AG10803 (cell line): ENCODE measurements around the gene URGCP.
"Not testable (repeated sequence)": the region's sequence is repeated elsewhere in the genome, so short reads cannot be mapped to it uniquely, and the experiment has no call there.

Source experiments
- DNase-seq: peaks from one replicate; pipeline ENCODE4 v3.0.0; 2010; ENCODE audit warnings: low read depth
- H3K4me3 ChIP-seq: 2 replicates; pipeline ENCODE4 v1.5.1; 2011; ENCODE audit warnings: mild to moderate bottlenecking, low read length, control low read depth
- TF ChIP-seq, protein P1 (sequence below): conservative IDR thresholded peaks from 2 replicates; pipeline ENCODE4 v1.5.1; 2011; ENCODE audit warnings: mild to moderate bottlenecking, low read length, control low read depth, inconsistent platforms

Gene URGCP

DNA sequence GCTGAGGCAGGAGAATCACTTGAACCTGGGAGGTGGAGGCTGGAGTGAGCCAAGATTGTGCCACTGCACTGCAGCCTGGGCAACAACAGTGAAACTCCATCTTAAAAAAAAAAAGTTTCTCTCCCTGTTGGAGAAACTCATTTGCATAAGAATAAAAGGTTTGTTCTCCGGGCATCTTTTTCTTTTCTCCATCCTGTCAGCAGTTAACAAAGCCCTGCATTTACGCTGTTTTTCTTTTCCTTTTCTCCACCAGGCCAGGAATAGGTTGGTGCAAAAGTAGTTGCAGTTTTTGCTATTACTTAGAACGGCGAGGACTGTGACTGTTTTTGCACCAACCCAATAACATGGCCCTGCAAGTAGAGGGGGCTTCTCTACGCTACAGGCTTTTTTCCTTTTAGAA lies 9.5 kb upstream of the URGCP start:
- TF ChIP-seq, protein P1, sequence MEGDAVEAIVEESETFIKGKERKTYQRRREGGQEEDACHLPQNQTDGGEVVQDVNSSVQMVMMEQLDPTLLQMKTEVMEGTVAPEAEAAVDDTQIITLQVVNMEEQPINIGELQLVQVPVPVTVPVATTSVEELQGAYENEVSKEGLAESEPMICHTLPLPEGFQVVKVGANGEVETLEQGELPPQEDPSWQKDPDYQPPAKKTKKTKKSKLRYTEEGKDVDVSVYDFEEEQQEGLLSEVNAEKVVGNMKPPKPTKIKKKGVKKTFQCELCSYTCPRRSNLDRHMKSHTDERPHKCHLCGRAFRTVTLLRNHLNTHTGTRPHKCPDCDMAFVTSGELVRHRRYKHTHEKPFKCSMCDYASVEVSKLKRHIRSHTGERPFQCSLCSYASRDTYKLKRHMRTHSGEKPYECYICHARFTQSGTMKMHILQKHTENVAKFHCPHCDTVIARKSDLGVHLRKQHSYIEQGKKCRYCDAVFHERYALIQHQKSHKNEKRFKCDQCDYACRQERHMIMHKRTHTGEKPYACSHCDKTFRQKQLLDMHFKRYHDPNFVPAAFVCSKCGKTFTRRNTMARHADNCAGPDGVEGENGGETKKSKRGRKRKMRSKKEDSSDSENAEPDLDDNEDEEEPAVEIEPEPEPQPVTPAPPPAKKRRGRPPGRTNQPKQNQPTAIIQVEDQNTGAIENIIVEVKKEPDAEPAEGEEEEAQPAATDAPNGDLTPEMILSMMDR = no peak
- no peak for DNase-seq
- no peak overlapping the region for H3K4me3 ChIP-seq

- no peak overlapping the region for H3K4me3 ChIP-seq
- TF ChIP-seq, protein P1 = no peak
- DNase-seq = no peak
Measured at GRCh38 chr7:43914795-43915194, 8.4 kb upstream of the URGCP start.

DNA sequence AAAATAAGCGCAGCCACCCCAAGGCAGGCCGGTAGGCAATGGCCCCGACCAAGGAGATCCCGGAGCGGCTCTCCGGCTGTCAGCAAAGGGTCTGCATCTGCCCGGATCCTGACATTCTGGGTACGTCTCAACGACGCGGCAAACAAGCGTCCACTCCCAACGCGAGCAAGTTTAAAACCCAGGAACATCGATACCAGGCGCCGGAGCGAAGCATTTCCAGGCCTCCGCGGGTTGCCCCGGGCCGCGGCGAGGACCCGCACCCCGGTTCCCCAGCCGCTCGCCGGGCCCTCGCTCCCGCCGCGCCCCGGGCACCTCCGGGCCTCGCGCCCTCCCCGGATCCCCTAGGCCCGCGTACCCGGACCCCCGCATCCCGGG lies 453 bp downstream of the URGCP start:
- peak overlapping the region; percentile 82 for H3K4me3 ChIP-seq
- TF ChIP-seq, protein P1 = no peak
- peak; percentile 43 for DNase-seq

DNA sequence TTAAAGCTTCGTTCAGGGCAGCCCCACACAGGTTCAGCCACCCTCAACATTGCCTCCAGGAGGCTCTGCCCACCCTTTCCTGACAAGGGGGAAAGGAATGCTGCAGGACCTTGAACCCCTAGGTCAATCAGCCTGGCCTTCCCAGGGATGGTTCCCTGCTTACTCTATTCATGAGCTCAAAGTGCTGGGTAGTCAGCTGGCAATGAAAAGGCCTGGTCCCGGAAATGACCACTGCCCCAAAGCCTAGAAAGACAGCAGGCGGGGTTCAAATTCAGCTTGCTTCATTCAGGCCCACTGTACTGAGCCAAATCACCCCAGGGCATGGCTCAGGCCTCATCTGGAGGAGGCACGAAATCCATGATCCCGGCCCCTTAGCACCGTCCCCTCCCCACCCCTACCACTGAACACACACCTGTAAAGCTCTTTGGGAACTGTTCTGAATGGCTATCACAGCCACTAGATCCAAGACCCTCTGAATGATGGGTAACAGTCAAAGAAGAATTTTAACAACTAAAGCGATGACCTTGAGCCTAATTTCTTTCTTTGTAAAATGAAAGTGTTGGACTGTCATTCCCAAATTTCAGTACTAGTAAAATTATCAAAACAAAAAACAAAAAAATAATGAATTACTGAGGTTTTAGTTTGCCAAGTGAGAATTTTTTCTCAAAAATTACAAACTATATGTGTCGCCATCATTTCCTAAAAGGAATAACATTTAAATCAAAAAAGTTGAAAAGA lies 1.0 kb downstream of the URGCP start:
- H3K4me3 ChIP-seq = peak overlapping the region; percentile 82
- DNase-seq = peak; percentile 53
- TF ChIP-seq, protein P1 = no peak

DNA sequence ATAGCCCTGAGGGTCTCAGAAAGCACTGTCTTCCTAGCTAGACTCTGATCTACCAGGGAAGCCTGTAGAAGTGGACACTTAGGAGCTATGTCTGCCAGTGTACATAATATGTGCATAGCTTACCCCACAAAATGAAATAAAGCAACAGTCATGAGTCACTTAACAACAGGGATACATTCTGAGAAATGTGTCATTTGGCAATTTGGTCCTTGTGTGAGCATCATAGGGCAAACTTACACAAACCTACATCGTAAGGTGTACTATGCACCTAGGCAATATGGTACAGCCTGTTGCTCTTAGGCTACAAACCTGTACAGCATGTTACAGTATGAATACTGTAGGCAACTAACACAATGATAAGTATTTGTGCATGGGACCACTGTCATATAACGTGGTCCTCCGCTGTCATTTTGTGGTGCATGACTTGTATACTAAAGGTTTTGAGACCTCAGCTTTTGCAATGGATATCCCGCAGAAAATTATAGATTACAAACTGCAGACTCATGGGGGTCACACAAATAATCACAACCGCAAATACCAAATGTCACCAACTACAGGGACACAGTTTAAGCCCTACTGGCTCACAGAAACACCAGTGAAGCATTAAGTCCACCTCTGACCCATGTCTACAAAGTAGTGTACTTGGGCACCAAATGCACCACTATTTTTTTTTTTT lies 1.7 kb downstream of the URGCP start:
- TF ChIP-seq, protein P1 = no peak
- DNase-seq = peak; percentile 51
- peak overlapping the region; percentile 82 for H3K4me3 ChIP-seq

DNA sequence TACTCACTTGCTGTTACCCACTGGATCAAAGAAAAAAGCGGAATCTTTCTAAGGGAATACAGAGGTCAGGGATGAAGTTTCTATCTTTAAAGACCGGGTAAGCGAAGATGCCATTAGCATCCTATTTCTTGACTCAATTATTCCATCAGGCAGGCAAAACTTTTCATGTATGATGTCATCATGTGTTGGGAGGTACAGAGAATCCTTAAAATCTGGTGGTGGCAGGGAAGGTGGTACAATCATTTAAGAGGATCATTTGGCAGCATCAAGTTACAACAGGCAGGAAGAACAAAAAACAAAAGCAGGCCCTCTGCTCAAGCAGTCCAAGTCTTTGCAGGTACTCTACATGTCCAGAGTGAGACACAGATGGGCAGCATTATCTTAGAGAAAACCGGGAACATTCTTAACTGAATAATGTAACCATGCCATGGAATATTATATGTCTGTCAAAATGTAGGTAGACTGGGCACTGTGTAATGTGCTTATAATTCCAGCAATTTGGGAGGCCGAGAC lies 3.8 kb downstream of the URGCP start:
- no peak overlapping the region for H3K4me3 ChIP-seq
- DNase-seq = no peak
- TF ChIP-seq, protein P1 = no peak

- H3K4me3 ChIP-seq, DNase-seq: not testable (repeated sequence)
Measured at GRCh38 chr7:43898571-43898970, 7.8 kb downstream of the URGCP start.
